NCI-H1930 (cell line): ENCODE measurements around the gene CD3G.
A peak's percentile ranks its signal among the peaks of the same experiment; 100 is the strongest.

ENCODE experiments used
- DNase-seq, 2 experiments: peaks; one replicate each; lab custom pipeline; 2025; lab: John Stamatoyannopoulos, UW

Gene CD3G

GRCh38 chr11:118325283-118325682 lies 18.9 kb upstream of the CD3G start:
- DNase-seq = no peak

DNA sequence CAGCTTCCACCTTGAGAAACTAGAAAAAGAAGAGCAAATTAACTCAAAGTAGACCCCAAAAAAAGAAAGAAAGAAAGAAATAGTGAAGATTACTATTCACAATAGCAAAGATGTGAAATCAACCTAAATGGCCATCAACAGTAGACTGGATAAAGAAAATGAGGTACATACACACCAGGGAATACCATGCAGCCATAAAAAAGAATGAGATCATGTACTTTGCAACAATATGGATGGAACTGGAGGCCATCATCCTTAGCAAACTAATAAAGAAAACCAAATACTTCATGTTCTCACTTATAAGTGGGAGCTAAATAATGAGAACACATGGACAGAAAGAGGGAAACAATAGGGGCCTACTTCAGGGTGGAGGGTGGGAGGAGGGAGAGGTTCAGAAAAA lies 15.4 kb upstream of the CD3G start:
- no peak for DNase-seq

GRCh38 chr11:118334745-118335144 lies 9.4 kb upstream of the CD3G start:
- DNase-seq = no peak

DNA sequence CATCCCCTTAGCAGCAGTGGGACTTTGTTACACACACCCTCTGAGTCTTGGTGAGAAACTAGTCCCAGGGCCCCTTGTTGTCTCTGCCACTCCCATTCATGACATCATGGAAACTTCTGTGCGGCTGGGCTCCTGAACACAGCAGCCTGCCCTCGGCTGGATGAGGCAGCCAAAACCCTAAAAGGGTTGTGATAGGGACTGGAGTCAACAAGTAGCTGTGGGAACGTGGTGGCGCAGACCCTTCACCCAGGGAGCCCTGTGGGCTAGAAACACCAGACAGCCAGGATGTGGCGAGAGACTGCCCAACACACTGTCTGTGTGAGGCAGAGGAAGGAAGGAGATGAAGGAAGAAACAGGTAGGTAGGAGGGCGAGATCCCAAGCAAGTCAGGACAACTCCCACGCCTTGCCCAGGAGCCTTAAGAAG lies 5.5 kb upstream of the CD3G start:
- DNase-seq = no peak

GRCh38 chr11:118339281-118339961 lies 4.7 kb upstream of the CD3G start:
- no peak for DNase-seq

GRCh38 chr11:118340449-118340848 lies 3.7 kb upstream of the CD3G start:
- no peak for DNase-seq

DNA sequence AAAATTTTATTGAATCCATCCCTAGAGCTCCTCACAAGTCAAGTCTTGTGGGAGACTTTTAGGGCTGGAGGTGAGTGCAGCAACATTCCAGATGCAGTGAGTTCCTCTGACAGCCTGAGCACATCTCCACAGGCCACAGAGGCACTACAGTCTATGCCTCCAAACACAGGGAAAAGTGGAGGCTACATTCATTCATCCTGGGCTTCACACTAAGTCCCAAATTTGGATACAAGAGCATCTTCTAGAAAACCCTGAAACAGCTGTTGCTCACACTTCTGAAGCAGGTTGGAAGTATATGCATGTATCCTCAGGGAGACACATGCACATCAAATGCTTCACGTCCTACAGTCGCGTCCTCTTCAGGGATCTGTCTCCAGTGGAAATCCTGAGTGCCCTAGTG lies 2.9 kb upstream of the CD3G start:
- DNase-seq = no peak

DNA sequence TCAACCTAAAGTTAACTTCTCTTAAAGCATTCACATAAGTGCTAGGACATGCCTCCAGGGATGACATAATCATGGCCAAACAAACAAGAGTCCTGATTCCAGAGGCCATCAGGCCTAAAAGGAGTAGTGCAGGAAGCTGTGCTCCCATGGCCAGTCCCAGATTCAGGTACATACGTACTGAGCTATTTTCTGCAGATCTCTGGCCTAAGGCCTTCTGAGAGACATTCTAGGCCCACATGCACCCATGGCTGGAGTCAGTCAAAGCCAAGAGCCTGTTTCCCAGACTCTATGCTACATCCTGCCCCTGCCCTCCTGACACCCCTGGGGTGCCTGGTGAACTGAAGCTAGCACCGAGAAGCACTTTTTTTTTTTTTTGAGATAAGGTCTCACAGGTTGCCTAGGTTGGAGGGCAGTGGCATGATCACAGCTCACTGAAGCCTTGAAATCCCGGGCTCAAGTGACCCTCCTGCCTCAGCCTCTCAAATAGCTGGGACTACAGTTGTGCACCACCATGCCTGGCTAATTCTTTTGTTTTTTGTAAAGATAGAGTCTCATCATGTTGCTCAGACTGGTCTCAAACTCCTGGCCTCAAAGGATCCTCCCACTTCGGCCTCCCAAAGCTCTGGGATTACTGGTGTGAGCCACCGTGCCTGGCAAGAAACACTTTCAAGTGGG lies 2.2 kb upstream of the CD3G start:
- no peak for DNase-seq

DNA sequence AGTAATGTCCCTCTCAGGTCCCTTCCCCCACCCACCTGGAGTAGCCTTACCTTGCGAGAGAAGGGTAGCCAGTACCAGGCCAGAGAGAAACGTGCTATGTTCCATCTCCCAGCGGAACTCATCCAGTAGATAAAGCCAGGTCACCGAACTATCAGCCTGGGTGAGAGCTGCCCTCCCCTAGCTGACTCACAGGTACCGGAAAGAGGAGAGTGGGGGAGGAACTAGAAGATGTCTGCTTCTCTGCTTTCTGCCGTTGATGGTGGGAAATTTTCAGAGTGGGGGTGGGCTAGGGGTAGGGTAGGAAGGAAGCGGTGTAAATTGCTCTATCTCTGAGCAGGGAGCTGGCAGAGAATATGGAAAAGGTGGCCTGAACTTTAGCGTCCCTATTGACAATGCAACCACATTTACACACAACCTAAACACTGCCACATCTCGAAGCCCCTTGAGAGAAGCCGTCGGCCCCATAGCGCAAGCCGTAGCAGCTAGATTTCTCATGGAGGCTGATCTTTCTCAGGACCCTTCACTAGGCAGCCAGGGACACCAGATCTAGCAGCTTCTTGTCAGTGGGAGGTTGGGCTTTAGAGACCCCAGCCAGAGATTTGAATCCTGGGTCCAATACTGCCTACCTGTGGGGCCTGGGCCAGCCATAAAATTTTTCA lies 1.5 kb upstream of the CD3G start, which contains the start of gene CD3D:
CD3D (minus strand) TSS at position 203 of the 659 bp plus-strand sequence; CDS start at position 105, 98 bp downstream.
- DNase-seq = no peak

DNA sequence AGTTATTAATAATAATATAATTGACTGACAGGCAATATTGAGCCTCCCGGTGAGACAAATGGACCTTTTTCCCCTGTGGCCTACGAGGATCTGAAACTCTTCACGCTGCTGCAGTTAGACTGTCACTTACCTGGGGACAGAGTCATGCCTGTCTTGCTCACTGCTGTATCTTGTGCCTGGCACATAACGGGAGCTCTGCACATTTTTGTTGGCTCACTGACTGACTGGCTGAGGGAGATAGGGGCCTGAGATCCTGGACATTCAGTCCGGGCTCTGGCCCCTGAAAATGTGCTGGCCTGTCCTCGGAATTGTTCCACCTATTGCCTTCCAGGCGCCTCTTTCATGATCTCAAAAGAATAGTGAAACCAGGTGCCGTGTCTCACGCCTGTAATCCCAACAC lies 896 bp upstream of the CD3G start:
- no peak for DNase-seq

DNA sequence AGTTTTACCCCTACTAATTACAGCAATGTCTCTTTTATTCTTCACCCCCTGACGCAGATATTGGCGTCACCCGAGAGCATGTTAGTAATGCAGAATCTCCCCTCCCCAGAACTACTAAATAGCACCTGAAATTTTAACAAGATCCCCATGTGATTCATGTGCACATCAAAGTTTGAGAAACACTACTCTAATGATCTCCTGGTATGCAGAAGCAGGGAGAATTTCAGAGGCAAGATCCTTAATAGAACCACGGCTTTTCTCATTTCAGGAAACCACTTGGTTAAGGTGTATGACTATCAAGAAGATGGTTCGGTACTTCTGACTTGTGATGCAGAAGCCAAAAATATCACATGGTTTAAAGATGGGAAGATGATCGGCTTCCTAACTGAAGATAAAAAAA lies 5.3 kb downstream of the CD3G start:
- DNase-seq = no peak

GRCh38 chr11:118353084-118353710 lies 9.1 kb downstream of the CD3G start:
- no peak for DNase-seq

DNA sequence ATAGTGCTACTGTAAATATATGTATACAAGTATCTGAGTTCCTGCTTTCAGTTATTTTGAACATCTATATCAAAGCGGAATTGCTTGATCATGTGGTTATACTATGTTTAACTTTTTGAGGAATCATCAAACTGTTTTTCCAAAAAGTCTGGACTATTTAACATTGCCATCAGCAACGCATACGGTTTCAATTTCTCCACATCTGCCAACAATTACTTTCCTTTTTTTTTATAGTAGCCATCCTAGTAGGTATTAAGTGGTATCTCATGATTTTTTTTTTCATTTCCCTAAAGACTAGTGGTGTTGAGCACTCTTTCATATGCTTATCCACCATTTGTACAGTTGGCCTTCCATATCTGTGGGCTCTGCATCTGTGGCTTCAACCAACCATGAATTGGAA lies 13.9 kb downstream of the CD3G start:
- no peak for DNase-seq

GRCh38 chr11:118359295-118359958 lies 15.3 kb downstream of the CD3G start, which contains the start of gene UBE4A:
TSS of gene UBE4A (plus strand) at chr11:118359600. CDS start at chr11:118365081, 5,481 bp downstream.
- peak; percentile 90 to 95 for DNase-seq

GRCh38 chr11:118364956-118365615 lies 20.9 kb downstream of the CD3G start:
- DNase-seq = no peak

DNA sequence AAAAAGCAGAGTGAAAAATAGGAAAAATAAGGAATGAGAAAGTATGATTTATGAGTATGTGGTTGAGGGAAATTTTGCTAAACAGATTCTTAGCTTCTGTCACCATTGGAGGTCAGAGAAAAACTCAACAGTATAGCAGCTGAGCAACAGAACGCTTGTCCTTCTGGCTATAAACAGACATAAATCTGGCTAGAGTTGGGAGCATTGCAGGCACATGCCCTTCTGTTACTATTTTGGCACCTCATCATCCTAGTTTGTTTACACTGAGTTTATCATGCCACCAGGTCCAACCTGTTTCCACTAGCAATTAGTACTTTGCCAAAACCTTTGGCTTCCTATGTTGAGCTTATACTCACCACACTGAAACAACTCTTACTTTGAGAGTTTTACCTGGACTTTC lies 22.1 kb downstream of the CD3G start:
- DNase-seq = no peak

- DNase-seq = no peak
Measured at GRCh38 chr11:118370774-118371173, 26.6 kb downstream of the CD3G start.

- no peak for DNase-seq
Measured at GRCh38 chr11:118373263-118373662, 29.1 kb downstream of the CD3G start.

DNA sequence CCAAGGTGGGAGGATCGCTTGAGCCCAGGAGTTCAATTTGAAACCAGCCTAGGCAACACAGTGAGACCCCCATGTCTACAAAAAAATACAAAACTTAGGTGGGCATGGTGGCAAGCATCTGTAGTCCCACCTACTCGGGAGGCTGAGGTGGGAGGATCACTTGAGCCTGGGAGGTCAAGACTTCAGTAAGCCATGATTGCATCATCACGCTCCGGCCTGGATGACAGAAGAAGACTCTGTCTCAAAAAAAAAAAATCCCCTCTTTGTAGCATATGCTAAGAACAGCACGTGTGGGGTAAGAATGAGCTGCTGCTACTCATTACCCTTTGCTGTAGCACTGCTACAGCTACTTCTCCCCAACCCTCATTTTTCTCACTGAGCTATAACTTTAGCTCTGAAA lies 29.7 kb downstream of the CD3G start:
- no peak for DNase-seq

GRCh38 chr11:118374729-118375128 lies 30.6 kb downstream of the CD3G start:
- no peak for DNase-seq

- no peak for DNase-seq
Measured at GRCh38 chr11:118375978-118376377, 31.8 kb downstream of the CD3G start.

GRCh38 chr11:118379497-118379896 lies 35.4 kb downstream of the CD3G start:
- no peak for DNase-seq
